GM21515 (cell line): Measurements from ENCODE around the gene FMNL2.

Experiments
- ATAC-seq: cut with Tn5 transposase; IDR thresholded peaks from one replicate; pipeline ENCODE4 v1.9.1; 2021; ENCODE audit not compliant: unreplicated experiment

The FMNL2 gene

GRCh38 chr2:152602750-152603149 lies 267.8 kb downstream of the FMNL2 start:
- ATAC-seq, result no peak

GRCh38 chr2:152603166-152603565 lies 268.2 kb downstream of the FMNL2 start:
- ATAC-seq, result no peak

- ATAC-seq, result no peak
Observed at GRCh38 chr2:152606081-152606480, 271.1 kb downstream of the FMNL2 start.

GRCh38 chr2:152606941-152607340 lies 272.0 kb downstream of the FMNL2 start:
- no peak for ATAC-seq

GRCh38 chr2:152607793-152608300 lies 272.9 kb downstream of the FMNL2 start:
- ATAC-seq, result no peak

- no peak for ATAC-seq
Observed at GRCh38 chr2:152609154-152609553, 274.2 kb downstream of the FMNL2 start.

- no peak for ATAC-seq
Observed at GRCh38 chr2:152609699-152610098, 274.7 kb downstream of the FMNL2 start.

- peak; percentile 81 for ATAC-seq
Observed at GRCh38 chr2:152611458-152612231, 276.7 kb downstream of the FMNL2 start.

- peak; percentile 38 for ATAC-seq
Observed at GRCh38 chr2:152613235-152613634, 278.3 kb downstream of the FMNL2 start.

GRCh38 chr2:152615177-152615576 lies 280.2 kb downstream of the FMNL2 start:
- ATAC-seq, result no peak

- ATAC-seq, result no peak
Observed at GRCh38 chr2:152617456-152618192, 282.6 kb downstream of the FMNL2 start.

GRCh38 chr2:152618193-152618564 lies 283.2 kb downstream of the FMNL2 start:
- ATAC-seq, result no peak

- ATAC-seq, result no peak
Observed at GRCh38 chr2:152620208-152620607, 285.2 kb downstream of the FMNL2 start.

GRCh38 chr2:152620985-152621384 lies 286.0 kb downstream of the FMNL2 start:
- ATAC-seq, result no peak

GRCh38 chr2:152622219-152622618 lies 287.2 kb downstream of the FMNL2 start:
- ATAC-seq, result no peak

- ATAC-seq, result no peak
Observed at GRCh38 chr2:152623076-152623740, 288.2 kb downstream of the FMNL2 start.

GRCh38 chr2:152623775-152624174 lies 288.8 kb downstream of the FMNL2 start:
- no peak for ATAC-seq

GRCh38 chr2:152624805-152625204 lies 289.8 kb downstream of the FMNL2 start:
- no peak for ATAC-seq

- no peak for ATAC-seq
Observed at GRCh38 chr2:152626911-152627339, 292.0 kb downstream of the FMNL2 start.

- ATAC-seq, result no peak
Observed at GRCh38 chr2:152627351-152627957, 292.5 kb downstream of the FMNL2 start.

GRCh38 chr2:152629202-152629601 lies 294.2 kb downstream of the FMNL2 start:
- ATAC-seq, result no peak
